Endothelial cell (in vitro differentiated cells): ENCODE measurements around the gene SORCS2. TPM values are rescaled to one million over a fixed set of nuclear protein-coding genes. Genes with fewer than 3 reads are reported as not detected.
A peak's percentile ranks its signal among the peaks of the same experiment; 100 is the strongest.

Source experiments
- DNase-seq: peaks from one replicate; pipeline ENCODE4 v3.0.0; 2021; ENCODE audit warnings: low spot score
- H3K27ac Mint-ChIP-seq: one replicate; pipeline ENCODE4 v1.8.0; 2021; ENCODE audit warnings: mixed read lengths, inconsistent platforms; ENCODE audit not compliant: unreplicated experiment
- H3K27me3 Mint-ChIP-seq: one replicate; pipeline ENCODE4 v1.8.0; 2021; ENCODE audit warnings: mild to moderate bottlenecking, moderate library complexity, mixed read lengths, inconsistent platforms; ENCODE audit not compliant: unreplicated experiment
- H3K36me3 Mint-ChIP-seq: one replicate; pipeline ENCODE4 v1.8.0; 2021; ENCODE audit warnings: mild to moderate bottlenecking, low read depth, mixed read lengths, inconsistent platforms; ENCODE audit not compliant: unreplicated experiment
- H3K4me1 Mint-ChIP-seq: one replicate; pipeline ENCODE4 v1.8.0; 2021; ENCODE audit warnings: mild to moderate bottlenecking, mixed read lengths, inconsistent platforms; ENCODE audit not compliant: unreplicated experiment
- H3K4me3 Mint-ChIP-seq: one replicate; pipeline ENCODE4 v1.8.0; 2021; ENCODE audit warnings: mild to moderate bottlenecking, mixed read lengths, inconsistent platforms; ENCODE audit not compliant: unreplicated experiment
- H3K9me3 Mint-ChIP-seq: one replicate; pipeline ENCODE4 v1.8.0; 2021; ENCODE audit warnings: mixed read lengths, inconsistent platforms; ENCODE audit not compliant: unreplicated experiment
- total RNA-seq: library from RNA; stranded (reverse); fragmentation: NEBNext Ultra II Directional; extraction: Animal tissue kit (Norgen Biotek cat#: 25700); gene quantifications from one replicate; pipeline ENCODE4 v1.2.1, GENCODE V29; 2021; ENCODE audit not compliant: unreplicated experiment
- TF ChIP-seq, protein P1 (sequence below): fragments of 200-600 bp; sonication (generic); IDR thresholded peaks from one replicate; pipeline ENCODE4 v1.5.0; 2021; ENCODE audit warnings: antibody characterized with exemption; ENCODE audit not compliant: unreplicated experiment

Gene SORCS2
- total RNA-seq, 1 donor from 2014 or later = 1.3 TPM

DNA sequence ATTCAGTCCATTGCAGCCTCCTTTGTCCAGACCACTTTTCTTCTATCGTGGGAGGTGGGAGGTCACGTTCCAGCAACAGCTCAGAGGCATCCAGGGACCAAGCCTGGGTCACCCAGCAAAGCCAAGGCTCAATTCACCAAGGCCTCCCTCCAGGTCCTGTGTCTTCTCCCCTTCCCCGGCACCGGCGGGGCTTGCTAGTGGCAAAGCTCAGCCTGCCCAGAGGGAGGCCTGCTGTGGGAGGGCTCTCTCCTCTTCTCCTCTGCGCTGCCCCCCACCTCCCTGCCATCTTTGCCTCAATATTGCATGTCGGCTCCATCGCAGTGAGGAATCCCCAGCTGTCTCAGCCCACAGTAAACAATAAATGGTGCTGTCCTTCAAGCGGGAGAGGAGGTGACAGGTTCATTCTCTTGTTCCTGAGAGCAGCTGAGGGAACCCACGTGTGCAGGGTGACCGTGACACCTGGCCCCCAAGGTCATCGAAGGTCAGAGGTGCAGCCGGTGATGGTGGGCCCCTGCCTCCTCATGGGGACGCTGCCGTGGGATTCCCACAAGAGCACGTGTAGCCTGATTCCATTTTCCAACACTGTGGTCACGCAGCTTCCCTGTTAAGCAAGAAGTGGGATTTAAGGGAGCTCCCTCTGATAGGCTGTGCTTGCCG lies 353.9 kb downstream of the SORCS2 start:
- Mint-ChIP-seq H3K27ac (no peak overlapping the region), H3K4me1 (no peaks in the 10 kb centered on the region), H3K9me3 (no peaks in the 10 kb centered on the region), H3K4me3 (no peak overlapping the region), H3K27me3 (peaks cover 7% of the 10 kb centered on the region), H3K36me3 (no peaks in the 10 kb centered on the region)
- TF ChIP-seq, protein P1, sequence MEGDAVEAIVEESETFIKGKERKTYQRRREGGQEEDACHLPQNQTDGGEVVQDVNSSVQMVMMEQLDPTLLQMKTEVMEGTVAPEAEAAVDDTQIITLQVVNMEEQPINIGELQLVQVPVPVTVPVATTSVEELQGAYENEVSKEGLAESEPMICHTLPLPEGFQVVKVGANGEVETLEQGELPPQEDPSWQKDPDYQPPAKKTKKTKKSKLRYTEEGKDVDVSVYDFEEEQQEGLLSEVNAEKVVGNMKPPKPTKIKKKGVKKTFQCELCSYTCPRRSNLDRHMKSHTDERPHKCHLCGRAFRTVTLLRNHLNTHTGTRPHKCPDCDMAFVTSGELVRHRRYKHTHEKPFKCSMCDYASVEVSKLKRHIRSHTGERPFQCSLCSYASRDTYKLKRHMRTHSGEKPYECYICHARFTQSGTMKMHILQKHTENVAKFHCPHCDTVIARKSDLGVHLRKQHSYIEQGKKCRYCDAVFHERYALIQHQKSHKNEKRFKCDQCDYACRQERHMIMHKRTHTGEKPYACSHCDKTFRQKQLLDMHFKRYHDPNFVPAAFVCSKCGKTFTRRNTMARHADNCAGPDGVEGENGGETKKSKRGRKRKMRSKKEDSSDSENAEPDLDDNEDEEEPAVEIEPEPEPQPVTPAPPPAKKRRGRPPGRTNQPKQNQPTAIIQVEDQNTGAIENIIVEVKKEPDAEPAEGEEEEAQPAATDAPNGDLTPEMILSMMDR = no peak
- no peak for DNase-seq

DNA sequence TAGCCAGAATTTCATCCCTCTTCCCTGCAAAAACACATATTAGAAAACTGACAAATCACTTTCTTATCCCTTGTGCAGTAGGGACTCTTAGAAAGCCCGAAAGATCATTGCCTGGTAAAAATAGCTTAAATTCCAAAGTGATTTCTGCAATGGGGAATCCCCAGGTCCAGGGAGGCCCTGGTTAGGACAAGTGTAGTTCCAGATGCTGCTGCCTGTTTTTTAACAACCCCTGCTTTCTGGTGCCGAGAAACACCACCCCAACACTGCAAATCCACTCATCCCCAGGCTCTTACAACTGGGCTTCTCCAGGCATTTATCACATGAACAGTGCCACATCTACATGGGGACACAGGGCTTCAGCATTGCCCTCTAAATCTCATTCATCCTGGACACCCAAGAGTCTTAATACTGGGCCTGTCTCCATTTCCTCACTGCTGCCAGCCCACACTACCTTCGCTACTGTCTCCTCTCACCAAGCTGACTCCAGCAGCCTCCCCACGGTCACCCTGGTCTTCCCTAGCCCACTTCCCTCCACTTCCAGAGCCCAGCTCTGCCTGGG lies 354.6 kb downstream of the SORCS2 start:
- Mint-ChIP-seq H3K27ac (peak overlapping the region; percentile 48), H3K36me3 (no peaks in the 10 kb centered on the region), H3K9me3 (no peaks in the 10 kb centered on the region), H3K4me1 (no peaks in the 10 kb centered on the region), H3K27me3 (peaks cover 7% of the 10 kb centered on the region), H3K4me3 (no peak overlapping the region)
- TF ChIP-seq, protein P1 = no peak
- no peak for DNase-seq

DNA sequence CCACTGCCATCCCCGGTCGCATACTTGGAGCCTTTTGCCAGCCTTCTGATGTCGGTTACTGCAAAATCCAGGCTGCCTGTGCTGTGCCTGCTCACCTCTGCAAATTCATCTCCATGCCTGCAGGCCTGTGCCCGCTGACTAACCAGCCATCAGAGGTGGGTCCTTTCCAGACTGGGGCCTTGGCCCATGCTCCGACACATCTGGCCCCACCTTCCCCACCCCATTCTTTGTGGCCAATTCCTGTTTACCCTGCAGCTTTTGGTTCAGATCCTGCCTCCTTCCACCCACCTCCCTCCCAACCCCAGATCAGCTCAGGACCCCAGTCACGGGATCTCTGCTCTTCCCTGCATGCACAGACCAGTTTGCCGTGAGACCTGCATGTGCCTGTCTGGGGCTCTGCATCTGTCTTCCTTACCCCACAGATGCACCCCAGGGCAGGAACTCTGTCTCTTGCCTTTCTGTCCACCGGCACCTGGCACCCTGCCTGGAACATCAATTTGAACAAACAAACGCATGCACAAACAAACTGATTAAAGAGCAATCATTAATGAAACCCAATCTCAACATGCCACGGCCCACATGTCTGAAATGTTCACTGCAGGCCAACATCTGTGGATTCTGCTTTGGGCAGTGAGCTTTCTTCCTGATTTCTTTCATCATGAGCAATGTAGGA lies 355.2 kb downstream of the SORCS2 start:
- H3K4me1 Mint-ChIP-seq = no peaks in the 10 kb centered on the region
- TF ChIP-seq, protein P1 = no peak
- no peak overlapping the region for H3K4me3 Mint-ChIP-seq
- peaks cover under 1% of the 10 kb centered on the region for H3K36me3 Mint-ChIP-seq
- no peak for DNase-seq
- no peaks in the 10 kb centered on the region for H3K9me3 Mint-ChIP-seq
- peak overlapping the region; percentile 48 for H3K27ac Mint-ChIP-seq
- peaks cover 8% of the 10 kb centered on the region for H3K27me3 Mint-ChIP-seq

DNA sequence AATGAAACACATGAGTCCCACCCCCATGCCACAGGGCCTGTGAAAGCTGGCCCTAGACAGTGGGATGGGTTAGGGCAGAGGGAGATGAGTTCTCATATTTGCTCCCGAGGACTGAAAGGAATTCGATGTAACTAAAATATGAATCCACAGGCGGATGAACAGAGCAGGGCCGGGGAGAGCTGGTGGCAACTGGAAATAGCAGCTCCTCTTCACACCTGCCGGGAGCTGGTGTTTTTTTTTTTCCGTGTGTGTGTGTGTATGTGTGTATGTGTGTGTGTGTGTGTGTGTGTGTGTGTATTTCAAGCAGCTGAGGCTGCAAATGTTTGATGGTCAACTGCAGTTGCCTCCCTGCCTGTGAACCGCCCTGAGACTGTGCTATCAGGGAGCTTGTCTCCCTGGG lies 357.5 kb downstream of the SORCS2 start:
- TF ChIP-seq, protein P1 = no peak
- H3K4me1 Mint-ChIP-seq = no peaks in the 10 kb centered on the region
- peaks cover 5% of the 10 kb centered on the region for H3K9me3 Mint-ChIP-seq
- H3K36me3 Mint-ChIP-seq = peaks cover 16% of the 10 kb centered on the region
- peaks cover 7% of the 10 kb centered on the region for H3K27me3 Mint-ChIP-seq
- DNase-seq = no peak
- H3K27ac Mint-ChIP-seq = no peak overlapping the region
- no peak overlapping the region for H3K4me3 Mint-ChIP-seq

DNA sequence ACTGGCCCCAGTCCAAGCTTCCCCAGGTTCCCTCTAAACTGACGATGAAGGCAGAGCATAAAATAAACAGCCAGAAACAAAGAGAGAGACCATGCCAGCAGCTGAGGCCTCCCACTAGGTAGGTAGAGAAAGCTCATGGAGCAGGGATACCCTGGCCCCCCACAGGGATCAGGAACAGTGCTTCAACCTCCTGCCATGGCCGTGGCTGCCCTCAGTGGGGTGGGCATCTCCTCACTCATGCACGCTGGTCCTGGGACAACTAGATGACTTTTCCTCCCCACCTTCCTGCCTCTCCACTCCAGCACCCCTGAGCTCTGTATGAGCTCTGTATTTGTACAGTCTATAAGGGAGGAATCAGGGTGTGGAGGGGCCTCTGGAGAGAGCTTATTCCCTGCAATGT lies 360.1 kb downstream of the SORCS2 start:
- H3K4me3 Mint-ChIP-seq = peak overlapping the region; percentile 10
- H3K27ac Mint-ChIP-seq = no peak overlapping the region
- no peak for DNase-seq
- peaks cover 5% of the 10 kb centered on the region for H3K9me3 Mint-ChIP-seq
- TF ChIP-seq, protein P1 = no peak
- peaks cover 16% of the 10 kb centered on the region for H3K36me3 Mint-ChIP-seq
- H3K27me3 Mint-ChIP-seq = peaks cover 10% of the 10 kb centered on the region
- H3K4me1 Mint-ChIP-seq = no peaks in the 10 kb centered on the region
